Gastrocnemius medialis (tissue), 4 donors: Measurements from ENCODE around the gene BCL11A. TPM values are rescaled to one million over a fixed set of nuclear protein-coding genes. Genes with fewer than 3 reads are reported as not detected.

ENCODE experiments used
- ATAC-seq, 2 donors: fragments of 150-250 bp; one replicate each; pipeline ENCODE4 v1.9.1; 2016
- DNase-seq, 2 donors: peaks; one replicate each; pipeline ENCODE4 v3.0.0-alpha.2; 2019
- H3K27ac ChIP-seq, 4 donors: fragments of 200-600 bp; sonication (generic); 1 replicate in 1 of 4; 2 replicates in 3 of 4; pipeline ENCODE4 v1.5.1; 2016 to 2018; ENCODE audit warnings: mild to moderate bottlenecking in 2 of 4, moderate library complexity in 1 of 4
- H3K27me3 ChIP-seq, 3 donors: fragments of 200-600 bp; sonication (generic) in 2 of 3; 1 replicate in 1 of 3; 2 replicates in 2 of 3; pipeline versions ENCODE4 v1.5.1 to v1.6.0; 2016 to 2019; ENCODE audit warnings: mild to moderate bottlenecking in 1 of 3, moderate library complexity in 1 of 3
- H3K36me3 ChIP-seq, 2 donors: fragments of 200-600 bp; sonication (generic) in 1 of 2; one replicate each; pipeline ENCODE4 v1.5.1; 2017 to 2018
- H3K4me1 ChIP-seq, 2 donors: fragments of 200-600 bp; sonication (generic) in 1 of 2; one replicate each; pipeline ENCODE4 v1.5.1; 2016 to 2017; ENCODE audit warnings: mild to moderate bottlenecking in 2 of 2
- H3K4me3 ChIP-seq, 4 donors: fragments of 200-600 bp; sonication (generic) in 3 of 4; 1 replicate in 1 of 4; 2 replicates in 3 of 4; pipeline ENCODE4 v1.5.1; 2016 to 2019; ENCODE audit warnings: mild to moderate bottlenecking in 2 of 4
- H3K9me3 ChIP-seq, 3 donors: fragments of 200-600 bp; sonication (generic) in 2 of 3; 1 replicate in 1 of 3; 2 replicates in 2 of 3; pipeline ENCODE4 v1.5.1; 2016 to 2019
- POLR2A ChIP-seq, 2 donors: fragments of 450-650 bp; IDR thresholded peaks; one replicate each; pipeline ENCODE4 v1.6.1; 2017; ENCODE audit warnings: antibody characterized with exemption in 2 of 2, mild to moderate bottlenecking in 2 of 2, moderate library complexity in 2 of 2
- in situ Hi-C, 4 donors: fragments of 200-750 bp; cut with MboI; loops; one replicate each; pipeline versions ENCODE4 v1.15.0 to v1.8.0; 2017; ENCODE audit warnings: low sequenced_read_pairs in 4 of 4
- intact Hi-C: fragments of 100-400 bp; cut with DNase I; formaldehyde crosslinking; loops from one replicate; pipeline ENCODE4 v1.15.1; 2023; ENCODE audit warnings: low total_unique reads
- total RNA-seq, 4 donors: library from RNA; depleted of rRNA; stranded (reverse); fragments of >200 nt; gene quantifications; one replicate each; pipeline versions ENCODE4 v1.1.0 to v1.2.3, GENCODE V29; 2016
- TF ChIP-seq, protein P1 (sequence below), 5 experiments: fragments of 450-650 bp in 3 of 5; fragments of 200-600 bp in 2 of 5; sonication (generic) in 2 of 5; IDR thresholded peaks in 4 of 5; conservative IDR thresholded peaks in 1 of 5; 1 replicate in 4 of 5; 2 replicates in 1 of 5; pipeline ENCODE4 v1.5.1; 2016 to 2019; ENCODE audit warnings: antibody characterized with exemption in 5 of 5, mild to moderate bottlenecking in 3 of 5, moderate library complexity in 3 of 5

Gene BCL11A
- total RNA-seq, 4 donors from 2014 or later, result 0.04 to 1.0 (median 0.07) TPM; not detected in 1

DNA sequence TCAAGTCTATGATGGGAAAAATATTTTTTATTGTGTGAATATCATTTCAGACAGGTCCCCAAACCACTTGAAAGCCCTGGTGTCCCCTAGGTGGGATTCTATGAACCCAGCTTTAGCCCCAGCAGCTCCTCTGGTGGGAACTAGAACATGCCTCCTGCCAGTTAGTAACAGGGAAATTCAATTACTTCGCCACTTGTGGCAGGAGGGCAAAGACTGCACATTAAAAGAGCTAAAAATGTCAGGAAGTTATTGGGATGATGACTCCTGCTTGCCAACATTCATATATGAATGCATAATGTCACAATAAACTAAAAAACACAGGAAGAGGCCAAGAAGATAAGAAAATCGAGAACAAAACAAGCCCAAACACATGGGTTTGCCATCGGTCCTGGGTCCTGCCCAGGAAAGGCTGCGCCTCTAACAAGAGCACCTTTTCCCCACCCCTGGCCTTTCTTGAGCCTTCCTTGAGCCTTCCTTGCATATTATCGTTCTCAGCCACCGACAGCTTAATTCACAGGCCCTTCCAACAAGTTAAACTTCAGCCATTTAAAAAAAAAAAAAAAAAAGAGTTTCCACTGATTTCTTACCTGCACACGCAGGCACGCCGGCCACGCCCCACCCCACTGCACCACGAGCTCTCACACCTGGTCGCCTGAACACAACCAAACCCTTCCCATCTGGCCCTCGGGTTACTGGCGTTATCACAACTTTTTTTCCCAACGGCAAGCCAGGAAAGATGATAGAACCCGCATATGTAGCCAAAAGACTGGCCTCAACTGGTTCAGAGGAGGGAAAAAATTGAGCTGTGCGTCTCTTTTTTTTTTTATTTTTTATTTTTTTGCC, 23.4 kb downstream of the BCL11A start:
- intact Hi-C loops (no loop called here), in situ Hi-C loops (no loop called here)
- TF ChIP-seq POLR2A (IDR thresholded peaks at IDR 0.05), result no peak
- TF ChIP-seq, protein P1, sequence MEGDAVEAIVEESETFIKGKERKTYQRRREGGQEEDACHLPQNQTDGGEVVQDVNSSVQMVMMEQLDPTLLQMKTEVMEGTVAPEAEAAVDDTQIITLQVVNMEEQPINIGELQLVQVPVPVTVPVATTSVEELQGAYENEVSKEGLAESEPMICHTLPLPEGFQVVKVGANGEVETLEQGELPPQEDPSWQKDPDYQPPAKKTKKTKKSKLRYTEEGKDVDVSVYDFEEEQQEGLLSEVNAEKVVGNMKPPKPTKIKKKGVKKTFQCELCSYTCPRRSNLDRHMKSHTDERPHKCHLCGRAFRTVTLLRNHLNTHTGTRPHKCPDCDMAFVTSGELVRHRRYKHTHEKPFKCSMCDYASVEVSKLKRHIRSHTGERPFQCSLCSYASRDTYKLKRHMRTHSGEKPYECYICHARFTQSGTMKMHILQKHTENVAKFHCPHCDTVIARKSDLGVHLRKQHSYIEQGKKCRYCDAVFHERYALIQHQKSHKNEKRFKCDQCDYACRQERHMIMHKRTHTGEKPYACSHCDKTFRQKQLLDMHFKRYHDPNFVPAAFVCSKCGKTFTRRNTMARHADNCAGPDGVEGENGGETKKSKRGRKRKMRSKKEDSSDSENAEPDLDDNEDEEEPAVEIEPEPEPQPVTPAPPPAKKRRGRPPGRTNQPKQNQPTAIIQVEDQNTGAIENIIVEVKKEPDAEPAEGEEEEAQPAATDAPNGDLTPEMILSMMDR (IDR thresholded peaks at IDR 0.05 in 4 of 5, conservative IDR thresholded peaks at IDR 0.05 in 1 of 5), result no peak
- H3K9me3 ChIP-seq, result no peaks in the 10 kb centered on the region
- ATAC-seq (no peak), DNase-seq (no peak)
- H3K27ac ChIP-seq, result no peak overlapping the region
- H3K4me1 ChIP-seq, result no peaks in the 10 kb centered on the region
- H3K36me3 ChIP-seq, result no peaks in the 10 kb centered on the region
- peaks cover 13 to 36% (median 36%) of the 10 kb centered on the region in 3 donors for H3K27me3 ChIP-seq
- no peak overlapping the region for H3K4me3 ChIP-seq

DNA sequence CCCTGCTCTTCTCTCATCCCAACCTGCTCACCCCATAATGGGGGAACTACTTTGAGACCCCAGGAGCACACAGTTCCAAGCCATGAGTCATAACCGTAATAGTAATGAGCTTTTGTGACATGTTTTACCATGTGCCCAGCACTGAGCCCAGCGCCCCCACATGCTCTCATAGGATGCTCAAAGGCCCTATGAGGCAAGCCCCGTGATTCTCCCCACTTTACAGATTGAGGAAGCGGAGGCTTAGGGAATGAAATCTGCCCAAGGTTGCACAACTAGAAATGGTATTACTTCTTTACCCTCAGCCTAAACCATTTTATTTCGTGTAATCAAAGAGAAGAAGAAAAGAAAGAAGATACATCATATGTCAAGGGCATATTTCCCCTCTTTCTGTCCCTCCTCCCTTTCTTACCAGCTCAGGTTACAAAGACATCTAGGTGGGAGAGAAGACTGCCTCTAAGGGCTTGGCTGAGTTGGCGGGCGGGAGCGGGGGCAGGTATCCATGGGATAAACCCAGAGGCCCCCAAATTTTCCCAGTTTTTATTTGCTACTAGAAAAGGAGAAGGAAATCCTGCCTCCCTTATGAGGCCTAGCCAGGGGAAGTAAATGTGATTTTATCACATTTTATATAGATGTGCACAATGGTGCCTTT, 24.2 kb downstream of the BCL11A start:
- no peak for DNase-seq
- H3K4me3 ChIP-seq, result no peak overlapping the region
- H3K9me3 ChIP-seq, result no peaks in the 10 kb centered on the region
- H3K27me3 ChIP-seq, result peaks cover 13 to 36% (median 34%) of the 10 kb centered on the region in 3 donors
- H3K27ac ChIP-seq, result no peak overlapping the region
- intact Hi-C loops, result no loop called here
- TF ChIP-seq POLR2A (IDR thresholded peaks at IDR 0.05), result no peak
- TF ChIP-seq, protein P1 (IDR thresholded peaks at IDR 0.05 in 4 of 5, conservative IDR thresholded peaks at IDR 0.05 in 1 of 5), result no peak
- H3K36me3 ChIP-seq, result no peaks in the 10 kb centered on the region
- in situ Hi-C loops, result no loop called here
- ATAC-seq, result no peak
- H3K4me1 ChIP-seq, result no peaks in the 10 kb centered on the region

DNA sequence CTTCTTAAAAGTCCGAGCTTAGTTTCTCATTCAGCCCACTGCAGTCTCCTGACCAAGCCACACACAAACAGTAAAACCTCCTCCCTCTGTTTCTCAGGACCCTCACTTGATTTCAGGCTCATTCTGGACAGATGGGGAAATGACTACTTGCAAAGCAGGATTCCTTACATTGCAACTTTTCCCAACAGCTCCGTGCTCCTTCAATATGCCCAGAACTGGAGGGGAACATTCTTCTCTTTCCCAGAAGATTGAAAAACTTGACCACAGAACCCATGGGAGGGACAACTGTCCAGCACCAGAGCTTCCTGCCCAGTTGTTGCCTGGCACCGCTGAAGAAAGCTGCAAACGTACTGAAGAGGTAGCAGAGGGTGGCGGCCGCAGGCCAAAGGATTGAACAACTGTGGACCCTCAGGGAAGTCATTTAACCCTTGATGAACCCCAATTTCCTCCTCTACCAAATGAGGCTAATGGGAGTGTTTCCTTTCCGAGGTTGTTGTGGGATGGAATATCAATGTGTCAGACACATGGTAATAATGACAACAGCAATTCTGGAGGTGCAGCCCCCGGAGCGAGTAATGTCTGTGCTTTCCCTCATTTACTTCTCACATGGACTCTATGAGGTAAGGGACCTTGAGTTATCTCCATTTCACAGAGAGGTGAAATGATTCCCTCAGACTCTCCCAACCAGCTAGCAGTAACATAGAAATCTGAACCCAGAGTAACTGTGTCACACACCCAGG, 25.0 kb downstream of the BCL11A start:
- H3K9me3 ChIP-seq, result no peaks in the 10 kb centered on the region
- no peak overlapping the region for H3K27ac ChIP-seq
- no peak for TF ChIP-seq POLR2A (IDR thresholded peaks at IDR 0.05)
- TF ChIP-seq, protein P1 (IDR thresholded peaks at IDR 0.05 in 4 of 5, conservative IDR thresholded peaks at IDR 0.05 in 1 of 5), result no peak
- DNase-seq (no peak), ATAC-seq (no peak)
- in situ Hi-C loops (no loop called here), intact Hi-C loops (no loop called here)
- H3K4me1 ChIP-seq, result no peaks in the 10 kb centered on the region
- no peak overlapping the region for H3K4me3 ChIP-seq
- H3K27me3 ChIP-seq, result peaks cover 13 to 29% (median 26%) of the 10 kb centered on the region in 3 donors
- H3K36me3 ChIP-seq, result no peaks in the 10 kb centered on the region

DNA sequence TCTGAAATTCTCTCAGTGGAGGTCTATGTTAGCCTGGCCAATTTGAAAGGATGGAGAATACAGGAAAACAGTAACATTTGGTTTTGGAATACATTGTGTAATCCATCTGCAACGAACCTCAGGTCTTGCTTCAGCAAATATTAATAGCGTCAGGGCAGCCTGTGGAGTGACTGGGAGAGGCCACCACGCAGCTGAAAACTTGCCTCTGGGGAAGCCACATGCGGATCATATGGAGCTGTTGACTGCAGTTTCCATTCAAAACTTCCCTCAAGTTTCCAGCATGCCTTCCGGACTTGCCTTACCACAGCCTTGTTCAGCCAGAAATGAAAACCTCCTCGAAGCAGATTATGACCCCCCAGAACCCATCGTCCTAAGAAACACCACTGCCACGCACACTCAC, 25.7 kb downstream of the BCL11A start:
- H3K9me3 ChIP-seq, result no peaks in the 10 kb centered on the region
- ATAC-seq (no peak), DNase-seq (no peak)
- in situ Hi-C loops (no loop called here), intact Hi-C loops (no loop called here)
- no peaks in the 10 kb centered on the region for H3K36me3 ChIP-seq
- H3K4me3 ChIP-seq, result no peak overlapping the region
- peaks cover 10 to 22% (median 19%) of the 10 kb centered on the region in 3 donors for H3K27me3 ChIP-seq
- H3K27ac ChIP-seq, result no peak overlapping the region
- H3K4me1 ChIP-seq, result no peaks in the 10 kb centered on the region
- TF ChIP-seq, protein P1 (IDR thresholded peaks at IDR 0.05 in 4 of 5, conservative IDR thresholded peaks at IDR 0.05 in 1 of 5), result no peak
- TF ChIP-seq POLR2A (IDR thresholded peaks at IDR 0.05), result no peak
